Measurements from ENCODE around the gene CFAP99.

Gene CFAP99

GRCh38 chr4:2432004-2432403 lies 13.2 kb downstream of the CFAP99 start:
- DNase-seq = no peak

GRCh38 chr4:2432991-2433530 lies 14.3 kb downstream of the CFAP99 start:
- DNase-seq = no peak

GRCh38 chr4:2433609-2434350 lies 15.0 kb downstream of the CFAP99 start:
- DNase-seq = no peak

GRCh38 chr4:2434420-2434819 lies 15.7 kb downstream of the CFAP99 start:
- no peak for DNase-seq

- no peak for DNase-seq
Observed at GRCh38 chr4:2436301-2436700, 17.5 kb downstream of the CFAP99 start.

- no peak for DNase-seq
Observed at GRCh38 chr4:2436761-2437474, 18.2 kb downstream of the CFAP99 start.

GRCh38 chr4:2437475-2438215 lies 18.9 kb downstream of the CFAP99 start:
- DNase-seq = no peak

GRCh38 chr4:2438822-2439718 lies 20.3 kb downstream of the CFAP99 start:
- DNase-seq = no peak

- peak; percentile 68 to 73 for DNase-seq
Observed at GRCh38 chr4:2441393-2442174, 22.8 kb downstream of the CFAP99 start.

- no peak for DNase-seq
Observed at GRCh38 chr4:2442175-2442993, 23.6 kb downstream of the CFAP99 start.

- no peak for DNase-seq
Observed at GRCh38 chr4:2443061-2443730, 24.4 kb downstream of the CFAP99 start.

- no peak for DNase-seq
Observed at GRCh38 chr4:2443956-2444740, 25.4 kb downstream of the CFAP99 start.

- no peak for DNase-seq
Observed at GRCh38 chr4:2445130-2445529, 26.4 kb downstream of the CFAP99 start.

- DNase-seq = no peak
Observed at GRCh38 chr4:2445571-2445970, 26.8 kb downstream of the CFAP99 start.

GRCh38 chr4:2446656-2447564 lies 28.2 kb downstream of the CFAP99 start:
- no peak for DNase-seq

GRCh38 chr4:2448589-2448988 lies 29.8 kb downstream of the CFAP99 start:
- DNase-seq = no peak

- no peak for DNase-seq
Observed at GRCh38 chr4:2449051-2449450, 30.3 kb downstream of the CFAP99 start.

All from Kasumi-1 (cell line).